ENCODE data around the gene TRIM47. TPM values are rescaled to one million over a fixed set of nuclear protein-coding genes. Genes with fewer than 3 reads are reported as not detected.

TRIM47 gene
- total RNA-seq, 4 donors from 2014 or later: 67.8 to 147 (median 81.9) TPM

- peak; percentile 6 for TF ChIP-seq POLR2A (IDR thresholded peaks at IDR 0.05; ENCODE audit: low read depth)
- no peak for TF ChIP-seq POLR2AphosphoS5 (IDR thresholded peaks at IDR 0.05)
- H3K36me3 ChIP-seq: peaks cover 33 to 57% (median 56%) of the 10 kb centered on the region in 4 donors
- H3K27me3 ChIP-seq: no peaks in the 10 kb centered on the region
- peaks cover 23 to 44% (median 39%) of the 10 kb centered on the region in 4 donors for H3K4me1 ChIP-seq
- H3K4me3 ChIP-seq: no peak overlapping the region
- 82% methylated on average over 14 of the region's 23 CpGs for WGBS
- DNase-seq (ENCODE audit: extremely low spot score): no peak
- intact Hi-C loops (cut with DNase I): no loop called here
- H3K27ac ChIP-seq (replicated peaks in 1 of 4): no peak overlapping the region
- H3K9me3 ChIP-seq: no peaks in the 10 kb centered on the region
Measured at GRCh38 chr17:75899767-75900468, 21.5 kb upstream of the TRIM47 start.

- no peak for DNase-seq (ENCODE audit: extremely low spot score)
- no peaks in the 10 kb centered on the region for H3K27me3 ChIP-seq
- peaks cover 33 to 57% (median 56%) of the 10 kb centered on the region in 4 donors for H3K36me3 ChIP-seq
- H3K4me3 ChIP-seq: no peak overlapping the region
- 96% methylated on average over 13 of the region's 13 CpGs for WGBS
- H3K27ac ChIP-seq (replicated peaks in 1 of 4): no peak overlapping the region
- no peaks in the 10 kb centered on the region for H3K9me3 ChIP-seq
- intact Hi-C loops (cut with DNase I): no loop called here
- H3K4me1 ChIP-seq: peaks cover 29 to 48% (median 44%) of the 10 kb centered on the region in 4 donors
- TF ChIP-seq POLR2A (IDR thresholded peaks at IDR 0.05; ENCODE audit: low read depth): no peak
- TF ChIP-seq POLR2AphosphoS5 (IDR thresholded peaks at IDR 0.05): no peak
- no peak for TF ChIP-seq CTCF (IDR thresholded peaks at IDR 0.05)
- TF ChIP-seq EP300 (IDR thresholded peaks at IDR 0.05): no peak
Measured at GRCh38 chr17:75899353-75899752, 21.0 kb upstream of the TRIM47 start.

- no peaks in the 10 kb centered on the region for H3K9me3 ChIP-seq
- no peak for TF ChIP-seq POLR2AphosphoS5 (IDR thresholded peaks at IDR 0.05)
- TF ChIP-seq CTCF (IDR thresholded peaks at IDR 0.05): no peak
- TF ChIP-seq POLR2A (IDR thresholded peaks at IDR 0.05; ENCODE audit: low read depth): no peak
- TF ChIP-seq EP300 (IDR thresholded peaks at IDR 0.05): no peak
- peaks cover 33 to 57% (median 56%) of the 10 kb centered on the region in 4 donors for H3K36me3 ChIP-seq
- WGBS: 85% methylated on average over 13 of the region's 16 CpGs
- intact Hi-C loops (cut with DNase I): no loop called here
- H3K27ac ChIP-seq (replicated peaks in 1 of 4): no peak overlapping the region
- no peak for DNase-seq (ENCODE audit: extremely low spot score)
- no peaks in the 10 kb centered on the region for H3K27me3 ChIP-seq
- no peak overlapping the region for H3K4me3 ChIP-seq
- peaks cover 28 to 48% (median 44%) of the 10 kb centered on the region in 4 donors for H3K4me1 ChIP-seq
Measured at GRCh38 chr17:75898791-75899190, 20.4 kb upstream of the TRIM47 start.

- H3K4me3 ChIP-seq: no peak overlapping the region
- WGBS: 87% methylated on average over 8 of the region's 8 CpGs
- no peaks in the 10 kb centered on the region for H3K9me3 ChIP-seq
- H3K36me3 ChIP-seq: peaks cover 33 to 56% (median 53%) of the 10 kb centered on the region in 4 donors
- peak overlapping the region; percentile 89 to 98 (median 96) for H3K27ac ChIP-seq (replicated peaks in 1 of 4)
- no peak for TF ChIP-seq POLR2AphosphoS5 (IDR thresholded peaks at IDR 0.05)
- no peak for TF ChIP-seq CTCF (IDR thresholded peaks at IDR 0.05)
- TF ChIP-seq POLR2A (IDR thresholded peaks at IDR 0.05; ENCODE audit: low read depth): no peak
- TF ChIP-seq EP300 (IDR thresholded peaks at IDR 0.05): no peak
- no peak for DNase-seq (ENCODE audit: extremely low spot score)
- intact Hi-C loops (cut with DNase I): no loop called here
- H3K4me1 ChIP-seq: peaks cover 25 to 48% (median 43%) of the 10 kb centered on the region in 4 donors
- no peaks in the 10 kb centered on the region for H3K27me3 ChIP-seq
Measured at GRCh38 chr17:75898065-75898464, 19.7 kb upstream of the TRIM47 start.

- no peaks in the 10 kb centered on the region for H3K9me3 ChIP-seq
- H3K36me3 ChIP-seq: peaks cover 35 to 54% (median 51%) of the 10 kb centered on the region in 4 donors
- peak overlapping the region; percentile 73 to 99 (median 77) for H3K4me3 ChIP-seq
- TF ChIP-seq CTCF (IDR thresholded peaks at IDR 0.05) (no peak), POLR2AphosphoS5 (IDR thresholded peaks at IDR 0.05) (no peak), POLR2A (IDR thresholded peaks at IDR 0.05; ENCODE audit: low read depth) (no peak), EP300 (IDR thresholded peaks at IDR 0.05) (no peak)
- DNase-seq (ENCODE audit: extremely low spot score): no peak
- intact Hi-C loops (cut with DNase I): loop anchor here (2.0 kb wide), 1 partner anchor 47 kb away; no protein-coding TSS in a partner anchor
- no peaks in the 10 kb centered on the region for H3K27me3 ChIP-seq
- 60% methylated on average over 14 of the region's 37 CpGs for WGBS
- H3K27ac ChIP-seq (replicated peaks in 1 of 4): peak overlapping the region; percentile 89 to 98 (median 96)
- peaks cover 25 to 50% (median 46%) of the 10 kb centered on the region in 4 donors for H3K4me1 ChIP-seq
Measured at GRCh38 chr17:75897160-75898019, 19.0 kb upstream of the TRIM47 start.

Measured in esophagus muscularis mucosa (tissue), 4 donors.